ENCODE results near the gene VEGFA.
"Not testable (repeated sequence)": the region's sequence is repeated elsewhere in the genome, so short reads cannot be mapped to it uniquely, and the experiment has no call there.

Gene VEGFA

GRCh38 chr6:43812850-43813578, 43.0 kb downstream of the VEGFA start:
- peak overlapping the region; percentile 0 for H3K27ac Mint-ChIP-seq
- no peaks in the 10 kb centered on the region for H3K27me3 Mint-ChIP-seq (ENCODE audit: low read depth)

GRCh38 chr6:43814111-43814510, 44.1 kb downstream of the VEGFA start:
- Mint-ChIP-seq H3K4me1 (ENCODE audit: low read depth) (peaks cover 10% of the 10 kb centered on the region), H3K9me3 (no peaks in the 10 kb centered on the region), H3K4me3 (no peak overlapping the region), H3K27me3 (ENCODE audit: low read depth) (no peaks in the 10 kb centered on the region), H3K36me3 (ENCODE audit: low read depth) (no peaks in the 10 kb centered on the region), H3K27ac (no peak overlapping the region)

More at GRCh38 chr6:43812850-43813578, 43.0 kb downstream of the VEGFA start:
- Mint-ChIP-seq H3K4me1 (ENCODE audit: low read depth) (peaks cover 10% of the 10 kb centered on the region), H3K9me3 (no peaks in the 10 kb centered on the region), H3K36me3 (ENCODE audit: low read depth) (no peaks in the 10 kb centered on the region), H3K4me3 (peak overlapping the region; percentile 0)

GRCh38 chr6:43814865-43815264, 44.9 kb downstream of the VEGFA start:
- Mint-ChIP-seq H3K27me3 (ENCODE audit: low read depth) (no peaks in the 10 kb centered on the region), H3K27ac (no peak overlapping the region), H3K4me3 (no peak overlapping the region), H3K9me3 (no peaks in the 10 kb centered on the region), H3K36me3 (ENCODE audit: low read depth) (no peaks in the 10 kb centered on the region), H3K4me1 (ENCODE audit: low read depth) (peaks cover 10% of the 10 kb centered on the region)

- no peaks in the 10 kb centered on the region for H3K9me3 Mint-ChIP-seq
- H3K27ac Mint-ChIP-seq, result no peak overlapping the region
Measured at GRCh38 chr6:43817192-43817591, 47.2 kb downstream of the VEGFA start.

GRCh38 chr6:43818973-43819372, 49.0 kb downstream of the VEGFA start:
- H3K9me3 Mint-ChIP-seq; H3K36me3 Mint-ChIP-seq (ENCODE audit: low read depth); H3K27ac Mint-ChIP-seq; H3K4me3 Mint-ChIP-seq; H3K4me1 Mint-ChIP-seq (ENCODE audit: low read depth): not testable (repeated sequence)
- peaks cover 15% of the 10 kb centered on the region for H3K27me3 Mint-ChIP-seq (ENCODE audit: low read depth)

More at GRCh38 chr6:43817192-43817591, 47.2 kb downstream of the VEGFA start:
- Mint-ChIP-seq H3K36me3 (ENCODE audit: low read depth) (no peaks in the 10 kb centered on the region), H3K27me3 (ENCODE audit: low read depth) (peaks cover 8% of the 10 kb centered on the region), H3K4me3 (no peak overlapping the region), H3K4me1 (ENCODE audit: low read depth) (peaks cover 9% of the 10 kb centered on the region)

GRCh38 chr6:43819958-43820357, 49.9 kb downstream of the VEGFA start:
- Mint-ChIP-seq H3K27me3 (ENCODE audit: low read depth) (peaks cover 15% of the 10 kb centered on the region), H3K36me3 (ENCODE audit: low read depth) (no peaks in the 10 kb centered on the region), H3K4me1 (ENCODE audit: low read depth) (peaks cover 4% of the 10 kb centered on the region), H3K4me3 (no peak overlapping the region), H3K27ac (no peak overlapping the region), H3K9me3 (no peaks in the 10 kb centered on the region)

GRCh38 chr6:43820486-43820885, 50.5 kb downstream of the VEGFA start:
- Mint-ChIP-seq H3K4me1 (ENCODE audit: low read depth) (peaks cover 4% of the 10 kb centered on the region), H3K4me3 (no peak overlapping the region), H3K36me3 (ENCODE audit: low read depth) (no peaks in the 10 kb centered on the region), H3K9me3 (no peaks in the 10 kb centered on the region), H3K27ac (no peak overlapping the region), H3K27me3 (ENCODE audit: low read depth) (peaks cover 15% of the 10 kb centered on the region)

- H3K27ac Mint-ChIP-seq, result no peak overlapping the region
- H3K4me1 Mint-ChIP-seq (ENCODE audit: low read depth), result peaks cover 4% of the 10 kb centered on the region
- H3K36me3 Mint-ChIP-seq (ENCODE audit: low read depth), result no peaks in the 10 kb centered on the region
- peaks cover 15% of the 10 kb centered on the region for H3K27me3 Mint-ChIP-seq (ENCODE audit: low read depth)
- H3K9me3 Mint-ChIP-seq, result no peaks in the 10 kb centered on the region
- H3K4me3 Mint-ChIP-seq, result no peak overlapping the region
Measured at GRCh38 chr6:43821101-43821886, 51.3 kb downstream of the VEGFA start.

- H3K27ac Mint-ChIP-seq, result no peak overlapping the region
- peaks cover 4% of the 10 kb centered on the region for H3K4me1 Mint-ChIP-seq (ENCODE audit: low read depth)
- no peak overlapping the region for H3K4me3 Mint-ChIP-seq
- H3K36me3 Mint-ChIP-seq (ENCODE audit: low read depth), result no peaks in the 10 kb centered on the region
- H3K9me3 Mint-ChIP-seq, result no peaks in the 10 kb centered on the region
- H3K27me3 Mint-ChIP-seq (ENCODE audit: low read depth), result peaks cover 15% of the 10 kb centered on the region
Measured at GRCh38 chr6:43823390-43823789, 53.4 kb downstream of the VEGFA start.

GRCh38 chr6:43823879-43824702, 54.1 kb downstream of the VEGFA start:
- no peaks in the 10 kb centered on the region for H3K36me3 Mint-ChIP-seq (ENCODE audit: low read depth)
- peaks cover 16% of the 10 kb centered on the region for H3K27me3 Mint-ChIP-seq (ENCODE audit: low read depth)
- no peak overlapping the region for H3K4me3 Mint-ChIP-seq
- peaks cover 4% of the 10 kb centered on the region for H3K4me1 Mint-ChIP-seq (ENCODE audit: low read depth)
- no peaks in the 10 kb centered on the region for H3K9me3 Mint-ChIP-seq
- no peak overlapping the region for H3K27ac Mint-ChIP-seq

GRCh38 chr6:43824703-43825064, 54.7 kb downstream of the VEGFA start:
- Mint-ChIP-seq H3K36me3 (ENCODE audit: low read depth) (no peaks in the 10 kb centered on the region), H3K4me3 (no peak overlapping the region), H3K27ac (no peak overlapping the region), H3K27me3 (ENCODE audit: low read depth) (peaks cover 20% of the 10 kb centered on the region), H3K9me3 (no peaks in the 10 kb centered on the region), H3K4me1 (ENCODE audit: low read depth) (peaks cover 4% of the 10 kb centered on the region)

- H3K4me3 Mint-ChIP-seq, result no peak overlapping the region
- H3K27me3 Mint-ChIP-seq (ENCODE audit: low read depth), result peaks cover 20% of the 10 kb centered on the region
- peaks cover 4% of the 10 kb centered on the region for H3K4me1 Mint-ChIP-seq (ENCODE audit: low read depth)
- H3K9me3 Mint-ChIP-seq, result no peaks in the 10 kb centered on the region
- no peak overlapping the region for H3K27ac Mint-ChIP-seq
- no peaks in the 10 kb centered on the region for H3K36me3 Mint-ChIP-seq (ENCODE audit: low read depth)
Measured at GRCh38 chr6:43825187-43826115, 55.4 kb downstream of the VEGFA start.

GRCh38 chr6:43826730-43827129, 56.7 kb downstream of the VEGFA start:
- Mint-ChIP-seq H3K9me3 (no peaks in the 10 kb centered on the region), H3K4me3 (no peak overlapping the region), H3K36me3 (ENCODE audit: low read depth) (no peaks in the 10 kb centered on the region), H3K27ac (no peak overlapping the region), H3K27me3 (ENCODE audit: low read depth) (peaks cover 19% of the 10 kb centered on the region), H3K4me1 (ENCODE audit: low read depth) (peaks cover 4% of the 10 kb centered on the region)

GRCh38 chr6:43827898-43828297, 57.9 kb downstream of the VEGFA start:
- Mint-ChIP-seq H3K4me3 (no peak overlapping the region), H3K9me3 (no peaks in the 10 kb centered on the region), H3K27ac (no peak overlapping the region), H3K4me1 (ENCODE audit: low read depth) (peaks cover 4% of the 10 kb centered on the region), H3K36me3 (ENCODE audit: low read depth) (no peaks in the 10 kb centered on the region), H3K27me3 (ENCODE audit: low read depth) (peaks cover 13% of the 10 kb centered on the region)

All from T-helper 1 cell treated with Interleukin-12 subunit alpha and Interleukin-12 subunit beta and Interleukin-4 antibody, amounts not matched to agents 30 μg/mL and 1 μg/mL, for 36 hours (primary cell).